Measurements from ENCODE around the gene ZNF14.

DNA sequence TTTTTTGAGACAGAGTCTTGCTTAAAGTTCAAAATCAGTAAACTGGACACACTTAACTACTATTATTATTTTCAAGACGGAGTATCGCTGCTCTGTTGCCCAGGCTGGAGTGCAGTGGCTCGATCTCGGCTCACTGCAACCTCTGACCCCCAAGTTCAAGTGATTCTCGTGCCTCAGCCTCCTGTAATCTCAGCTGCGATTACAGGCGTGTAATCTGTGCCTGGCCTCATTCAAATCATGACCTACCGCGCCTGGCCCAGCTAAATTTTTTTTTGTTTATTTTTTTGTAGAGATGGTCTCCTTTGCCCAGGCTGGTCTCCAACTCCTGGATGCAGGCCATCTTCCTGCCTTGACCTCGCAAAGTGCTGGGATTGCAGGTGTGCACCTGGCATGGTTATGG, 41.2 kb downstream of the ZNF14 start:
- TF ChIP-seq POLR2A (IDR thresholded peaks at IDR 0.05): no peak
- TF ChIP-seq, protein P1, sequence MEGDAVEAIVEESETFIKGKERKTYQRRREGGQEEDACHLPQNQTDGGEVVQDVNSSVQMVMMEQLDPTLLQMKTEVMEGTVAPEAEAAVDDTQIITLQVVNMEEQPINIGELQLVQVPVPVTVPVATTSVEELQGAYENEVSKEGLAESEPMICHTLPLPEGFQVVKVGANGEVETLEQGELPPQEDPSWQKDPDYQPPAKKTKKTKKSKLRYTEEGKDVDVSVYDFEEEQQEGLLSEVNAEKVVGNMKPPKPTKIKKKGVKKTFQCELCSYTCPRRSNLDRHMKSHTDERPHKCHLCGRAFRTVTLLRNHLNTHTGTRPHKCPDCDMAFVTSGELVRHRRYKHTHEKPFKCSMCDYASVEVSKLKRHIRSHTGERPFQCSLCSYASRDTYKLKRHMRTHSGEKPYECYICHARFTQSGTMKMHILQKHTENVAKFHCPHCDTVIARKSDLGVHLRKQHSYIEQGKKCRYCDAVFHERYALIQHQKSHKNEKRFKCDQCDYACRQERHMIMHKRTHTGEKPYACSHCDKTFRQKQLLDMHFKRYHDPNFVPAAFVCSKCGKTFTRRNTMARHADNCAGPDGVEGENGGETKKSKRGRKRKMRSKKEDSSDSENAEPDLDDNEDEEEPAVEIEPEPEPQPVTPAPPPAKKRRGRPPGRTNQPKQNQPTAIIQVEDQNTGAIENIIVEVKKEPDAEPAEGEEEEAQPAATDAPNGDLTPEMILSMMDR (IDR thresholded peaks at IDR 0.05 in 4 of 5, conservative IDR thresholded peaks at IDR 0.05 in 1 of 5): no peak

Data from gastrocnemius medialis (tissue), 4 donors.